ENCODE results near the gene CHAC1.

- no peak for TF ChIP-seq CTCF (IDR thresholded peaks at IDR 0.05; ENCODE audit: insufficient read depth, low read length)
- no peak for TF ChIP-seq REST (IDR thresholded peaks at IDR 0.05; ENCODE audit: insufficient replicate concordance, low read depth)
- TF ChIP-seq POLR2AphosphoS5 (IDR thresholded peaks at IDR 0.05; ENCODE audit: low read depth): no peak
- no peak for TF ChIP-seq GABPA (IDR thresholded peaks at IDR 0.05; ENCODE audit: low read depth)
Observed at GRCh38 chr15:40918799-40919392, 34.4 kb upstream of the CHAC1 start.

Data from HL-60 (cell line).